Right lung (tissue), 5 donors: ENCODE results near the gene RNF17. TPM values are rescaled to one million over a fixed set of nuclear protein-coding genes. Genes with fewer than 3 reads are reported as not detected.

Experiments
- DNase-seq, 2 donors: peaks; one replicate each; pipeline ENCODE4 v3.0.0-alpha.2; 2013
- polyA plus RNA-seq, 5 donors: library from polyadenylated mRNA; unstranded; fragments of 120-200 nt; gene quantifications; one replicate each; pipeline versions ENCODE4 v1.2.1 to v1.2.3, GENCODE V29; 2013; ENCODE audit warnings: inconsistent platforms in 1 of 5, low replicate concordance in 1 of 5; ENCODE audit not compliant: insufficient read length in 5 of 5, insufficient read depth in 1 of 5

RNF17 gene
- polyA plus RNA-seq, 5 donors, result 0.12 to 0.45 (median 0.20) TPM; not detected in 1

GRCh38 chr13:24894277-24894971 lies 130.5 kb downstream of the RNF17 start:
- DNase-seq, result no peak

- no peak for DNase-seq
These were observed 131.0 kb downstream of the RNF17 start for GRCh38 chr13:24894972-24895300.

- DNase-seq, result no peak
These were observed 132.1 kb downstream of the RNF17 start for GRCh38 chr13:24896061-24896460.

GRCh38 chr13:24897293-24897692 lies 133.3 kb downstream of the RNF17 start:
- no peak for DNase-seq

GRCh38 chr13:24899601-24900000 lies 135.6 kb downstream of the RNF17 start:
- DNase-seq, result no peak

- no peak for DNase-seq
These were observed 136.5 kb downstream of the RNF17 start for GRCh38 chr13:24900507-24900906.

GRCh38 chr13:24905242-24905641 lies 141.3 kb downstream of the RNF17 start:
- DNase-seq, result no peak

GRCh38 chr13:24906268-24906667 lies 142.3 kb downstream of the RNF17 start:
- DNase-seq, result no peak

GRCh38 chr13:24910502-24911132 lies 146.6 kb downstream of the RNF17 start:
- no peak for DNase-seq

- no peak for DNase-seq
These were observed 147.4 kb downstream of the RNF17 start for GRCh38 chr13:24911133-24911908.

- DNase-seq, result no peak
These were observed 152.5 kb downstream of the RNF17 start for GRCh38 chr13:24916464-24916863.

- no peak for DNase-seq
These were observed 157.0 kb downstream of the RNF17 start for GRCh38 chr13:24921003-24921402.

- DNase-seq, result no peak
These were observed 157.9 kb downstream of the RNF17 start for GRCh38 chr13:24921881-24922280.

- DNase-seq, result peak in 1 of 2 donors; percentile 15
These were observed 158.4 kb downstream of the RNF17 start for GRCh38 chr13:24922387-24922744.

GRCh38 chr13:24922745-24923591 lies 159.0 kb downstream of the RNF17 start:
- DNase-seq, result peak; percentile 99

- DNase-seq, result no peak
These were observed 161.6 kb downstream of the RNF17 start for GRCh38 chr13:24925318-24926231.

GRCh38 chr13:24927810-24928404 lies 163.9 kb downstream of the RNF17 start:
- no peak for DNase-seq

- DNase-seq, result no peak
These were observed 165.2 kb downstream of the RNF17 start for GRCh38 chr13:24929196-24929595.
